Aorta (tissue), 5 donors: ENCODE data around the gene ZNHIT1. TPM values are rescaled to one million over a fixed set of nuclear protein-coding genes. Genes with fewer than 3 reads are reported as not detected.

Experiments
- ATAC-seq: fragments of 200-7000 bp; cut with Tn5 transposase; one replicate; pipeline ENCODE4 v1.9.1; 2022; ENCODE audit warnings: moderate library complexity; ENCODE audit not compliant: low FRiP score
- DNase-seq, 2 donors: peaks; one replicate each; pipeline ENCODE4 v3.0.0-alpha.2; 2020
- H3K27ac ChIP-seq, 2 donors: one replicate each; pipeline ENCODE4 v1.5.1; 2013; ENCODE audit warnings: low read length in 2 of 2, mild to moderate bottlenecking in 2 of 2, moderate library complexity in 2 of 2, control low read depth in 1 of 2, inconsistent platforms in 1 of 2, low read depth in 1 of 2
- H3K27me3 ChIP-seq, 2 donors: one replicate each; pipeline ENCODE4 v1.6.1; 2013; ENCODE audit warnings: control low read depth in 1 of 2, low read length in 1 of 2, mild to moderate bottlenecking in 1 of 2, moderate library complexity in 1 of 2; ENCODE audit not compliant: insufficient read depth in 2 of 2, control insufficient read depth in 1 of 2
- H3K36me3 ChIP-seq, 2 donors: one replicate each; pipeline ENCODE4 v1.6.1; 2013; ENCODE audit warnings: control low read depth in 1 of 2, low read length in 1 of 2, mild to moderate bottlenecking in 1 of 2; ENCODE audit not compliant: insufficient read depth in 2 of 2, control insufficient read depth in 1 of 2
- H3K4me1 ChIP-seq, 2 donors: one replicate each; pipeline ENCODE4 v1.6.1; 2013; ENCODE audit warnings: low read length in 2 of 2, control low read depth in 1 of 2, mild to moderate bottlenecking in 1 of 2, moderate library complexity in 1 of 2; ENCODE audit not compliant: insufficient read depth in 2 of 2, control insufficient read depth in 1 of 2
- H3K4me3 ChIP-seq, 2 donors: one replicate each; pipeline ENCODE4 v1.5.1; 2013; ENCODE audit warnings: low read length in 2 of 2, control low read depth in 1 of 2, mild to moderate bottlenecking in 1 of 2
- H3K9me3 ChIP-seq: one replicate; pipeline ENCODE4 v1.6.1; 2013; ENCODE audit warnings: mild to moderate bottlenecking, low read length; ENCODE audit not compliant: control insufficient read depth
- WGBS, 2 donors: extraction: QIAGEN DNeasy Blood & Tissue Kit; methylation state at CpG; one replicate each; pipeline ENCODE4 v1.1.7; 2013; 5-methylcytosine and 5-hydroxymethylcytosine counted together
- intact Hi-C, 2 donors: fragments of 100-400 bp; cut with DNase I; formaldehyde crosslinking; loops; one replicate each; pipeline versions ENCODE4 v1.14.2 to v1.15.0; 2022
- polyA plus RNA-seq, 2 donors: library from polyadenylated mRNA; stranded (reverse); fragments of 200-250 nt; gene quantifications; one replicate each; pipeline ENCODE4 v1.2.3, GENCODE V29; 2013
- total RNA-seq, 2 donors: library from RNA; stranded (reverse); fragmentation: NEBNext Ultra II Directional; extraction: Animal tissue kit (Norgen Biotek cat#: 25700); gene quantifications; one replicate each; pipeline ENCODE4 v1.2.1, GENCODE V29; 2021
- donor health status: healthy with polysubstance abuse.
- donor health status: Bipolar disorder and iron deficiency.
- donor health status: DM: no; HTN: no; CAD: no.
- donor health status: DM: no; HTN: no; CAD: no.
- donor health status: DM: yes; HTN: yes; CAD: no.

Gene ZNHIT1
- total and polyA plus RNA-seq, 4 donors = 48.7 to 114 (median 75.1) TPM

GRCh38 chr7:101235522-101235921 lies 17.6 kb downstream of the ZNHIT1 start:
- Histone ChIP-seq H3K4me3 (no peak overlapping the region), H3K27me3 (no peaks in the 10 kb centered on the region), H3K27ac (no peak overlapping the region), H3K36me3 (no peaks in the 10 kb centered on the region), H3K4me1 (no peaks in the 10 kb centered on the region), H3K9me3 (no peaks in the 10 kb centered on the region)
- intact Hi-C loops = no loop called here
- WGBS, 2 donors = 77 to 80% methylated on average over 9 of the region's 9 CpGs
- no peak for DNase-seq
- no peak for ATAC-seq

GRCh38 chr7:101236292-101236835 lies 18.4 kb downstream of the ZNHIT1 start:
- H3K36me3 ChIP-seq = no peaks in the 10 kb centered on the region
- no peak overlapping the region for H3K4me3 ChIP-seq

DNA sequence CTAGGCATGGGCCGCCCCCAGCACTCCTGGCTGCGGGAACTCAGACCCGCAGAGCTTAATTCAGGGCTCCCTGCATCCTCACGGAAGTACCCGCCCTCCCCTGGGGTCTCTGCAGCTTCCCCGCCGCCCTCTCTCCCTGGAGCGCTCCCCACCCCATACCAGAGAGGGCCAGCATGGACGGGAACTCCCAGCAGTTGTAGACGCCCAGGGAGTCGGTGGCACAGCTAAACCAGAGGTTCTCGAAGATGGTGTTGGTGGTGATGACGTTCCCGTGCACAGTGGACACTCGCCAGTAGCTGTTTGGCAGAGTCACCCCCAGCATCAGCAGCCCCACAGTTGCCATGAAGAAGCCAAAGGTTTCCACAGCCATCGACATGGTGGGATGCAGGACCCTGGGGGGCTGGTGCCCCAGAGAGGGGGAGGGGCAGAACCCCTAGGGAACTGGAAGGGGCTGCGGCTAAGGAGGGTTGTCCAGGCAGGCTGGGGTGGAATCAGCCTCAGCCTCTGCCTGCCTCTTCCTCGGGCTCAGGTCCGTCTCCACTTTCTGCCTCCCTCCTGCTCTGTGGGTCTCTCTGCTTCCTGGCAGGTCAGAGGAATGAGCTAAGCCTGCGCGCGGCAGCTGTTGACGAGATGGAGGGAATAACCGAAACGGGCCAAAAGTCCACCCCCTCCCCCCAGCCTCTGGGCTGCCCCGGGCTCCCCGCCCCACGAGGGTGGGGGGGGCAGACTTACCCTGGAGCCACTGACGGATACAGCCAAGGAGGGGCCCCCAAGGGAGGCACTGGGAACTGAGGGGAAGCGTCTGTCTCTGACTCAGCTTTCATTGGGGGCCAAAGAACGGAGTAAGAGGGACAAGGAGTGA lies 19.5 kb downstream of the ZNHIT1 start, which contains the start of gene CLDN15:
TSS of gene CLDN15 (minus strand) at position 597 of the 862 bp plus-strand sequence. CDS start at position 376, 221 bp downstream.
- Histone ChIP-seq H3K9me3 (no peaks in the 10 kb centered on the region), H3K4me1 (no peaks in the 10 kb centered on the region), H3K36me3 (no peaks in the 10 kb centered on the region), H3K27ac (no peak within 1 kb of the TSS), H3K27me3 (no peaks in the 10 kb centered on the region), H3K4me3 (no peak within 1 kb of the TSS)
- ATAC-seq (peak; percentile 72), DNase-seq (peak; percentile 72 to 89)
- intact Hi-C loops = no loop called here
- 54 to 58% methylated on average over 31 of the region's 31 CpGs for WGBS, 2 donors

More at GRCh38 chr7:101236292-101236835, 18.4 kb downstream of the ZNHIT1 start:
- Histone ChIP-seq H3K9me3 (no peaks in the 10 kb centered on the region), H3K27me3 (no peaks in the 10 kb centered on the region), H3K4me1 (no peaks in the 10 kb centered on the region), H3K27ac (no peak overlapping the region)
- intact Hi-C loops = no loop called here
- WGBS, 2 donors = 88 to 91% methylated on average over 20 to 21 of the region's 21 CpGs
- ATAC-seq = no peak
- no peak for DNase-seq

DNA sequence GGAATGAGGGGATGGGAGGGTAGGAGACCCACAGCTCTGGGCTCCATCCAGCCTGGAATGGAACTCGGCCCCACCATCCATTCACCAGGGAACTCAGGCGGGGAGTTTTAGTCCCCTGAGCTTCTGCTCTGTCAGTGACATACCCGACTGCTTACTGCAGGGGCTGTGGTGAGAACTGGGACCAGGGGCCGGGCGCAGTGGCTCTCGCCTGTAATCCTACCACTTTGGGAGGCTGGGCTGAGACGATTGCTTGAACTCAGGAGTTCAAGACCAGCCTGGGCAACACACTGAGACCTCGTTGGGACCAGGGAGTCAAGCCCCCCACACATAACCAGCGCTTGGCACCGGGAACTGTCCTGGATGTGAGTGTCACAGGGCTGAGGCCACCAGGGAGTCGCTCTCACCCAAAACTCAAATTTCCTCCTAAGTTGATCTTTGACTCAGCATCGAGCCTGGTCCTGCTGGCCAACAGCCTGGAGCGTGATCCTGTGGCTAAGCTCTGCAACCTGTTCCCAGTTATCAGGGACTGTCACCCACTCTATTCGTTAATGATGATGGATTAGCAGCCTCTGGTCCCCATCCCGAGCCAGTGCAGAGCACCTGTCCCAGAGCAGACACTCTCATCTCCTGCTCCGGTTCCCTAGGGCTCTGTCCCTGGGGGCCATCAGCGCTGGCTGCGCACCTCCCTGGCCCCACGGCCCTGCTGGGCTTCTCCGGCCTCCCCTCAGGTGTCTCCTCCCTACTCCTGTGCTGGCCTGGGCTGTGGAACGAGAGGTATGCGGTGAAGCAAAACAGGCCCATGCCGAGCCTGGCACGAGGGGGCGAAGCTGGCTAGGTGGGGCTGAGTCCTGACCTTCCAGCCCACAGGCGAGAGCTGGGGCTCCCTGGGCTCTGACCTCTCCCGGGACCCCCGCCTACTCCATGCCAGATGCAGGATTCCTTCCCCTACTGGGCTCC lies 20.5 kb downstream of the ZNHIT1 start:
- DNase-seq = no peak
- Histone ChIP-seq H3K4me1 (no peaks in the 10 kb centered on the region), H3K27ac (no peak overlapping the region), H3K36me3 (no peaks in the 10 kb centered on the region), H3K27me3 (no peaks in the 10 kb centered on the region), H3K4me3 (no peak overlapping the region), H3K9me3 (no peaks in the 10 kb centered on the region)
- no peak for ATAC-seq
- WGBS, 2 donors = 71 to 72% methylated on average over 28 of the region's 28 CpGs
- intact Hi-C loops = no loop called here

DNA sequence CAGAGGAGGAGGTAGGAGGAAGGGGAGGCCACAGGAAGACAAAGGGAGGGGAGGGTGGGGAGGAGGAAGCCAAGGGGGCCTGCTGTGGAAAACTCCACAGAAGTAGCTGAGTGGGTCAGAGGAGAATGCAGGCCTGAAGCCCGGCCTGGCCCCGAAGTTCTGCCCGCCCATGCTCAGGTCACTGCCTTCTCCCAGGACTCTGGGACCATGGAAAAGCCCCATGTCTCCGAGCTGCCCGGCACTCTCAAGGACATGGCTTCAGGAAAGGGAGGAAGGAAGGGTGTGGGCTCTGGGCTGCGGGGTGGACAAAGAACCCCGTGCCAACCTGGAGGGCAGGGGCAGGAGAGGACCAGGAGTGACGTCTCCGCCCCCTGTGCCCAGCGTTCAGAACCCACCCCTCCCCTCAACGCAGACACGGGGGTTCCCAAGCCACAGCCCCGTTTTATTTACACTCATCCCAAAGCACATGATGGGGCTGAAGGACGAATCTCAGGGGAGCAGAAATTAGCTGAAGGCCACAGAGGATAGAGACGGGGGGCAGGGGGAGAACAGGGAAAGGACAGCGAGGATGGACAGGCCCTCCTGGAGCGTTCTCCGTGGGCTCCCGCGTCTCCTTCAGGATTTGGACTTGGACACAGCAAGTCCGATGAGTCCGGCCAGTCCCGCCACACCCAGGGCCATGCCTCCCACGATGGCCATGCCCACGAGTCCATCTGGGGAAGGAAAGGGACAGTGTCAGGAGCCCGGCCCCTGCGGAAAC lies 21.4 kb downstream of the ZNHIT1 start:
- Histone ChIP-seq H3K27me3 (no peaks in the 10 kb centered on the region), H3K27ac (no peak overlapping the region), H3K4me3 (no peak overlapping the region), H3K4me1 (no peaks in the 10 kb centered on the region), H3K9me3 (no peaks in the 10 kb centered on the region), H3K36me3 (no peaks in the 10 kb centered on the region)
- ATAC-seq = no peak
- no peak for DNase-seq
- WGBS, 2 donors = 79 to 82% methylated on average over 27 of the region's 27 CpGs
- intact Hi-C loops = no loop called here

- Histone ChIP-seq H3K27ac (no peak overlapping the region), H3K4me3 (no peak overlapping the region), H3K36me3 (no peaks in the 10 kb centered on the region), H3K4me1 (no peaks in the 10 kb centered on the region), H3K9me3 (no peaks in the 10 kb centered on the region), H3K27me3 (no peaks in the 10 kb centered on the region)
- intact Hi-C loops = no loop called here
- WGBS, 2 donors = 87 to 90% methylated on average over 9 of the region's 9 CpGs
- DNase-seq = no peak
- ATAC-seq = no peak
Measured at GRCh38 chr7:101239951-101240220, 21.9 kb downstream of the ZNHIT1 start.

DNA sequence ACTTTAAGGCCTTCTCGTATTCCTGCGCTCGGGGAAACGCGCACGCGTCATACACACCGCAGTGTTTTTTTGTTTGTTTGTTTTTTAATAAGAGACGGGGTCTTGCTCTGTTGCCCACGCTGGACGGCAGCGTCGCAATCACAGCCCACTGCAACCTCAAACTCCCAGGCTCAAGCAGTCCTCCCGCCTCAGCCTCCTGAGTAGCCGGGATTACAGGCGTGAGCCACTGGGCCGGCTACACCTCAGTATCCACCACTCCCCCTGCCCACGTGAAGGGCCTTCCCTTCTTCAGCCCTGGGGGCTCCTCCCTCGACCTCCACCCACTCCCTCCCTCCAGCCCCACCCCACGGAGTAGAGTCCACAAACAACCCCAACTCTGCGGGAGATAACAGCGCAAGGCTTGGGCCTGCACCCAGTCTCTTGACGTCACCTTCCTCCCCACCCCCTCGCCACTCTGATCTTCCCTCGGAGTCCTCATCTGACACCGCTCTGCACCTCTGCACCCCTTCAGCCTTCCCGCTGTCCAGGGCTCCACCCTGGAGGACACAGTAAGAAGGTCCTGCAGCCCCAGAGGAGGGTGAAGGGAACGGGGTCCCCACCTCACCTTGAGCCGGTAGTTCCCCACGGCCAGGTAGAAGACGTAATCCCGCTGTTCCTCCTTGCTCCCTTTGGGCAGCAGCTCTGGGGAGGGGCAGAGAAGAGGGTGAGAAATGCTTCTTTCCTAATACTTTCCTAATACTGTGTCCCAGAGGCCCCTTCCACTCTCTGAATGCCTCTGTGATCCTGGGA lies 22.5 kb downstream of the ZNHIT1 start:
- ATAC-seq (no peak), DNase-seq (no peak)
- Histone ChIP-seq H3K36me3 (no peaks in the 10 kb centered on the region), H3K27me3 (no peaks in the 10 kb centered on the region), H3K9me3 (no peaks in the 10 kb centered on the region), H3K4me3 (no peak overlapping the region), H3K4me1 (no peaks in the 10 kb centered on the region), H3K27ac (no peak overlapping the region)
- intact Hi-C loops = no loop called here
- 87 to 88% methylated on average over 32 of the region's 32 CpGs for WGBS, 2 donors

DNA sequence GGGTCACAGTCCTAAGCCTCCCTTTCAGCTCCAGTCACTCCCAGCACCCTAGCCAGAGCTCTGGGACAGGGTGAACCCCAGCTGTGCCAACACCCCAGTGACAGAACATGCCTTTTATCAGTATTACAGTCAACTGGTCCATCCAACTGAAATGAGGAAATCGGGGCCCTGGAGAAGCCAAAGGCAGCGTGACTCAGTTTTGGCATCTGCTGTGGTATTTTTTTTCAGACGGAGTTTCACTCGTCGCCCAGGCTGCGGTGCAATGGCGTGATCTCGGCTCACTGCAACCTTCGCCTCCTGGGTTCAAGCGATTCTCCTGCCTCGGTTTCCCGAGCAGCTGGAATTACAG lies 23.0 kb downstream of the ZNHIT1 start:
- intact Hi-C loops = no loop called here
- no peaks in the 10 kb centered on the region for H3K27me3 ChIP-seq
- 90% methylated on average over 12 of the region's 12 CpGs for WGBS, 2 donors
- no peak for ATAC-seq
- H3K4me3 ChIP-seq = no peak overlapping the region
- H3K9me3 ChIP-seq = no peaks in the 10 kb centered on the region
- no peak for DNase-seq
- H3K36me3 ChIP-seq = no peaks in the 10 kb centered on the region
- H3K4me1 ChIP-seq = no peaks in the 10 kb centered on the region
- H3K27ac ChIP-seq = no peak overlapping the region
